ENCODE data around the gene TIAM2.

GRCh38 chr6:154974485-154975149 is 20.5 kb upstream of the TIAM2 start:
- TF ChIP-seq, protein P1, sequence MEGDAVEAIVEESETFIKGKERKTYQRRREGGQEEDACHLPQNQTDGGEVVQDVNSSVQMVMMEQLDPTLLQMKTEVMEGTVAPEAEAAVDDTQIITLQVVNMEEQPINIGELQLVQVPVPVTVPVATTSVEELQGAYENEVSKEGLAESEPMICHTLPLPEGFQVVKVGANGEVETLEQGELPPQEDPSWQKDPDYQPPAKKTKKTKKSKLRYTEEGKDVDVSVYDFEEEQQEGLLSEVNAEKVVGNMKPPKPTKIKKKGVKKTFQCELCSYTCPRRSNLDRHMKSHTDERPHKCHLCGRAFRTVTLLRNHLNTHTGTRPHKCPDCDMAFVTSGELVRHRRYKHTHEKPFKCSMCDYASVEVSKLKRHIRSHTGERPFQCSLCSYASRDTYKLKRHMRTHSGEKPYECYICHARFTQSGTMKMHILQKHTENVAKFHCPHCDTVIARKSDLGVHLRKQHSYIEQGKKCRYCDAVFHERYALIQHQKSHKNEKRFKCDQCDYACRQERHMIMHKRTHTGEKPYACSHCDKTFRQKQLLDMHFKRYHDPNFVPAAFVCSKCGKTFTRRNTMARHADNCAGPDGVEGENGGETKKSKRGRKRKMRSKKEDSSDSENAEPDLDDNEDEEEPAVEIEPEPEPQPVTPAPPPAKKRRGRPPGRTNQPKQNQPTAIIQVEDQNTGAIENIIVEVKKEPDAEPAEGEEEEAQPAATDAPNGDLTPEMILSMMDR (IDR thresholded peaks at IDR 0.05): no peak
- TF ChIP-seq POLR2A (IDR thresholded peaks at IDR 0.05): no peak
